Measurements from ENCODE around the gene KCNT2. TPM values are rescaled to one million over a fixed set of nuclear protein-coding genes. Genes with fewer than 3 reads are reported as not detected.

KCNT2 gene
- total RNA-seq, 1 experiment from 2014 or later = 9.1 TPM

DNA sequence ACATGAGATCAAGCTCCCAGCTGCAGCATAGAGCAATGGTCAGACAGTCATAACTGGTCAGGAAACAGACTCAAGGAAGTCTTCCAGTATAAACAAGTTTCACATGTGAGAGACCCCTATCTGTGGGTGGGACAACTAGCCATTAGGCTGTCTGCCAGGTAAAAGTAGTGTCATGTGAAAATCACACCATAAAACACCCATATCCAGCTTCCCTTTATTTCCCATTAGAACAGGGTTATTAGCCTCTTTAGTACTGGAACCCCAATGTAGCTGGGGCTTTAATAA lies 426.7 kb downstream of the KCNT2 start:
- H4K8ac ChIP-seq (replicated peaks; ENCODE audit: insufficient read length, low read depth, low read length) = no peak overlapping the region

More for the DNA sequence above, 426.7 kb downstream of the KCNT2 start:
- Histone ChIP-seq H3K4me1 (ENCODE audit: insufficient read depth, low read length) (no peaks in the 10 kb centered on the region), H4K20me1 (ENCODE audit: control insufficient read depth, insufficient read depth, insufficient read length) (no peaks in the 10 kb centered on the region), H2AK5ac (ENCODE audit: insufficient read length, low read length) (no peak overlapping the region), H3K9ac (ENCODE audit: extremely low read depth, insufficient read length, low read length) (no peak overlapping the region), H3K23ac (ENCODE audit: insufficient read length, low read depth, low read length) (no peak overlapping the region), H3K27ac (ENCODE audit: insufficient read length, low read depth, low read length) (no peak overlapping the region), H3K27me3 (ENCODE audit: insufficient read depth, low read length) (no peaks in the 10 kb centered on the region), H4K91ac (ENCODE audit: insufficient read length, low read depth, low read length) (no peak overlapping the region), H2BK15ac (ENCODE audit: low read depth, low read length) (no peak overlapping the region), H3K9me3 (ENCODE audit: control insufficient read depth, low read depth, low read length) (no peaks in the 10 kb centered on the region), H2BK5ac (ENCODE audit: insufficient read length, low read length) (no peak overlapping the region), H3K79me2 (ENCODE audit: insufficient read depth, low read length) (no peaks in the 10 kb centered on the region), H2BK12ac (ENCODE audit: insufficient read length, low read depth, low read length) (no peak overlapping the region), H4K5ac (ENCODE audit: insufficient read length, low read depth, low read length) (no peak overlapping the region), H3K56ac (ENCODE audit: insufficient read length, low read depth, low read length) (no peak overlapping the region), H3K4me2 (ENCODE audit: insufficient read depth, insufficient read length, low read length) (no peak overlapping the region), H3K23me2 (ENCODE audit: insufficient read length, low read depth, low read length, poor library complexity, severe bottlenecking) (no peaks in the 10 kb centered on the region), H3K14ac (ENCODE audit: insufficient read depth, low read length) (no peak overlapping the region), H2AFZ (ENCODE audit: low read length) (no peak overlapping the region), H3K79me1 (ENCODE audit: insufficient read depth, low read depth, low read length, poor library complexity, severe bottlenecking) (no peaks in the 10 kb centered on the region), H3K18ac (ENCODE audit: insufficient read length, low read depth, low read length) (no peak overlapping the region), H3K4ac (ENCODE audit: low read depth, low read length) (no peak overlapping the region), H2BK120ac (ENCODE audit: low read depth, low read length, poor library complexity, severe bottlenecking) (no peak overlapping the region), H3T11ph (ENCODE audit: low read length) (no peak overlapping the region), H2BK20ac (ENCODE audit: low read depth, low read length, poor library complexity, severe bottlenecking) (no peak overlapping the region)
- no peaks in the 10 kb centered on the region for H3K9me3 Mint-ChIP-seq
- H3K27me3 Mint-ChIP-seq (ENCODE audit: low read depth) = no peaks in the 10 kb centered on the region
- peak overlapping the region in 1 of 3 experiments; percentile 76; a peak in 1 of 7 replicates for H3K27ac Mint-ChIP-seq
- no peak for DNase-seq
- TF ChIP-seq, protein P1, sequence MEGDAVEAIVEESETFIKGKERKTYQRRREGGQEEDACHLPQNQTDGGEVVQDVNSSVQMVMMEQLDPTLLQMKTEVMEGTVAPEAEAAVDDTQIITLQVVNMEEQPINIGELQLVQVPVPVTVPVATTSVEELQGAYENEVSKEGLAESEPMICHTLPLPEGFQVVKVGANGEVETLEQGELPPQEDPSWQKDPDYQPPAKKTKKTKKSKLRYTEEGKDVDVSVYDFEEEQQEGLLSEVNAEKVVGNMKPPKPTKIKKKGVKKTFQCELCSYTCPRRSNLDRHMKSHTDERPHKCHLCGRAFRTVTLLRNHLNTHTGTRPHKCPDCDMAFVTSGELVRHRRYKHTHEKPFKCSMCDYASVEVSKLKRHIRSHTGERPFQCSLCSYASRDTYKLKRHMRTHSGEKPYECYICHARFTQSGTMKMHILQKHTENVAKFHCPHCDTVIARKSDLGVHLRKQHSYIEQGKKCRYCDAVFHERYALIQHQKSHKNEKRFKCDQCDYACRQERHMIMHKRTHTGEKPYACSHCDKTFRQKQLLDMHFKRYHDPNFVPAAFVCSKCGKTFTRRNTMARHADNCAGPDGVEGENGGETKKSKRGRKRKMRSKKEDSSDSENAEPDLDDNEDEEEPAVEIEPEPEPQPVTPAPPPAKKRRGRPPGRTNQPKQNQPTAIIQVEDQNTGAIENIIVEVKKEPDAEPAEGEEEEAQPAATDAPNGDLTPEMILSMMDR (conservative IDR thresholded peaks at IDR 0.05) = no peak
- H3K4me3 Mint-ChIP-seq = no peak overlapping the region
- peaks cover 0 to 4% of the 10 kb centered on the region in 2 experiments; a peak in 1 of 4 replicates for H3K4me1 Mint-ChIP-seq
- H3K36me3 Mint-ChIP-seq (ENCODE audit: insufficient read depth in 1 of 3, low read depth in 3 of 3) = no peaks in the 10 kb centered on the region

Measured in H9 (cell line).